Sciatic nerve (tissue), 2 donors: ENCODE results near the gene DSCAML1. TPM values are rescaled to one million over a fixed set of nuclear protein-coding genes. Genes with fewer than 3 reads are reported as not detected.

Source experiments
- ATAC-seq: fragments of 200-7000 bp; cut with Tn5 transposase; one replicate; pipeline ENCODE4 v1.9.1; 2020; ENCODE audit warnings: mild to moderate bottlenecking, moderate library complexity
- DNase-seq: peaks from one replicate; pipeline ENCODE4 v3.0.0-alpha.2; 2020; ENCODE audit warnings: low spot score
- intact Hi-C: fragments of 100-400 bp; cut with DNase I; formaldehyde crosslinking; loops from one replicate; pipeline ENCODE4 v1.14.2; 2022
- total RNA-seq: library from RNA; stranded (reverse); fragmentation: NEBNext Ultra II Directional; extraction: Animal tissue kit (Norgen Biotek cat#: 25700); gene quantifications from one replicate; pipeline ENCODE4 v1.2.1, GENCODE V29; 2021
- donor health status: DM: no; HTN: no; CAD: no.
- donor health status: DM: no; HTN: no; CAD: no.

Gene DSCAML1
- total RNA-seq, 1 donor from 2014 or later = 4.2 TPM

GRCh38 chr11:117612177-117612576 lies 184.8 kb downstream of the DSCAML1 start:
- intact Hi-C loops = no loop called here
- no peak for DNase-seq
- ATAC-seq = no peak

- peak; percentile 26 for DNase-seq
- intact Hi-C loops = no loop called here
- ATAC-seq = no peak
Observed at GRCh38 chr11:117610901-117611300, 186.1 kb downstream of the DSCAML1 start.

DNA sequence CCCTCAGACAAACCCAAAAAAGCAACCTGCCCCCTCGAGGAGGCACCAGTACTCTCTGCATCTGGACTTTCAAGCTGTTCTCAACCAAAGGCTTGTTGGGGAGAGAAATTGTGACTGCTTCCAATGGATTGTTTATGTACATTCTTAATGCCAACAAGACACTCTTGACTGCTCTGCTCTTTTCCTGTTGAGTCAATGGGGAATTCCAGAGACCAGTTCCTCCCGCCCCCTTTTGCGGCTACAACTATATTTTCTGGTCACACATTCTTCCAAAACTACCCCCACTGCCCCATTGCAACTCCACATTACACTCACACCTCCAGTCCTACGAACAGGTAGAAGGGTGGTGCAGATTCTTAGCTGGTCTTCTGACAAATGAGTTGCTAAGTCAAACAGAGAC lies 187.0 kb downstream of the DSCAML1 start:
- intact Hi-C loops = no loop called here
- no peak for ATAC-seq

GRCh38 chr11:117607449-117607848 lies 189.6 kb downstream of the DSCAML1 start:
- ATAC-seq (no peak), DNase-seq (peak; percentile 9)
- intact Hi-C loops = no loop called here

More for the DNA sequence above, 187.0 kb downstream of the DSCAML1 start:
- DNase-seq = peak; percentile 2

- no peak for ATAC-seq
- intact Hi-C loops = no loop called here
- DNase-seq = no peak
Observed at GRCh38 chr11:117606790-117607189, 190.2 kb downstream of the DSCAML1 start.

- intact Hi-C loops = no loop called here
- DNase-seq (peak; percentile 3), ATAC-seq (no peak)
Observed at GRCh38 chr11:117606211-117606610, 190.8 kb downstream of the DSCAML1 start.

DNA sequence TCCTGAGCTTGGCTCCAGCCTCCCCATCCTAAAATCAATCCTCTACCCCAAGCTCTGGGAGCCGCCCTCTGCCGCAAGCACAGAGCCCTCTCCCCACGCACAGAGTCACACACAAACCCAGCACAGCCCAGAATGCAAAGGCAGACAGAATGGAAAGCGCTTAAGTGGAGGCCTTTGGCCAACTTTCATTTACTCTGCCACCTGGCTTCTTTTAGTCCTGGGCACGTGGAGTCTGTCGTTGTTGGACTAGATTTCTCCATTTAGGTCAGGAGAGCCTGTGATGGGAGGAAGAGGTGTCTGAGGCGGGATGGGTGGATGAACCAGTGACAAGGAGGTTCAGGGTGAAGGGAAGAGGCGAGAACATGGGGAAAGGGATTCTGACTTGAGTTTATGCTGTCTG lies 191.7 kb downstream of the DSCAML1 start:
- no peak for DNase-seq
- intact Hi-C loops = no loop called here
- no peak for ATAC-seq

GRCh38 chr11:117604336-117604995 lies 192.6 kb downstream of the DSCAML1 start:
- no peak for ATAC-seq
- intact Hi-C loops = no loop called here
- DNase-seq = no peak

DNA sequence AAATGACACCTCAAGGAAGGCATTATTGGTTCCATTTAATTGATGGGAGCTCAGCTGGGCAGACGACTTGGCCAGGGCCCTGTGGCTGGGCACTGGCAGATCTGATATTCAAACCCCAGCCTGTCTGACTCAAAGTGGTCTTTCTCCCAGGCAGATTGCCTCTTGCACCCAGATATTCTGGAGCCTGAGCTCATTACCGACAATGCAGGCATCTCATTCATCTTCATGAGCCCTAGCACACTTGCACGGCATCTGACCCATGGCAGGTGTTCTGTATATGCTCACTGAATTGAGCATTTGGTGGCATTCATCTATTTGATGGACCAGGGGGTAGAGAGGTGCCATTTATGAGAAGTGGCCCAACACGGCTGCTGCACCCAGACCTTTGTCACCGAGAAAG lies 193.1 kb downstream of the DSCAML1 start:
- no peak for ATAC-seq
- intact Hi-C loops = no loop called here
- DNase-seq = no peak

DNA sequence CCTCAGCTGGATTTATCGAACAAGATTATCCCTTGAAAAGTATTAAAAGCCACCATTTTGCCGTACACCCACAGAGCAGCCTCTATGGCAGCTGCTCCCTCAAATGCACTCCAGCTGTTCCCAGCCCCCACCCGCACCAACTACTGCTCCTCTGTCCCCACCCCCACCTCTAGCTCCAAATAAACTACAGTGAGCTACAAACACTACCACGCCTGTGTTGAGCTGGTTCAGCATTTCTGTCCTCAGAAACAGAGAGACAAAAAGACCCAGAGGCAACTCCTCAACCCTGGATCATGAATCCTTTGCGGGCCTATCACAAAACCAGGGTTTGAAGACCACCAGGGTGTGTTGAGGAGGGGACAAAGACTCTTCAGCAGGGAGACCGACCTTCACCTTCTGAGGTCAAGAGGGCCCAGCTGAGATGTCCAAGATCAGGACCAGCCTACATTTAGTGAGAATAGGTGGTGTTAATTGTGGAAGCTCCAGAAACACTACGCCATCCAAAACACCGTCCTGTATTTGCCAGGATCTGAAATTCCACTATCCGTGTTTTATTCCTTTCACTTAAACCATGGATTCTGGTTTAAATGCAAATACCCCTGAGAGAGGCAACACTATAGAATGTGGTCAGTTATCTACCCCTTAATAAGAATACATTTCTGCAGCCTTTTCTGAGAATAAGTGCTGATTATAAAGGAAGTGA lies 195.9 kb downstream of the DSCAML1 start:
- intact Hi-C loops = no loop called here
- ATAC-seq = no peak
- DNase-seq = no peak

- intact Hi-C loops = no loop called here
- ATAC-seq = no peak
- DNase-seq = no peak
Observed at GRCh38 chr11:117600234-117600783, 196.7 kb downstream of the DSCAML1 start.

DNA sequence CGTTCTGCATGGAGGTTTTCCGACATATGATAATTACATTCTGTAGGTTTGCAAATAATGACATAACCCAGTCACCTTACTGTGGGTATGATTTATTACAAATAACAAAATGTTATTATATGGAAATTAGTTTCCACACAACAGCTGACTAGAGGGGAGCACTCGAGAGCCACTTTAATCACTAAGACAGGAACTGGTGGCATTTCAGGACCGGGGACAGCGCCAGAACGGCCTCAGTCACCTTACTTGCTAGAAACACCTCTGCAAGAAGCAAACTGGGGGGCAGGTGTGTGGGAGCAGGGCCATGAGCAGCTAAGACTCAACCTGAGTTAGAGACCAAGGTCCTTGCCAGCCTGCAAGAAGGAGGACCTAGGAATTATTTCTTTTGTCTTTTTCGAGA lies 199.9 kb downstream of the DSCAML1 start:
- ATAC-seq (no peak), DNase-seq (peak; percentile 56)
- intact Hi-C loops = no loop called here

DNA sequence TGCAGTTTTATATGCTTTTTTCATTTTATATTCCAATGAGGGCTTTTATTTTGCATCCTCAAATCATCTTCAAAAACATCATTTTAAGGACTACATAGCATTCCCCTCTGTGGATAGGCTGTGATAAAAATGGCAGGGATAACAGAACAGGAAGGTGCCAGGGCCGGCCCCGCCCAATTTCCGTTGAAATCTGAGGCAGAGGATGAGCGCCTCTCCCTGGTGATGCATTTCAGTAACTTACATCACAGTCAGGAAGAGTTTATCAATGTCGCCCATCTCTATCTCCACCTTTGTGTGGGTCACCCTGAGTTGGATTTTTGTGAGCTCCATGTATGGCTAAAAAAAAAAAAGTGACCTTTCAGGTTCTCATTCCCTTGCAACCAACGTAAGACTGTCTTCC lies 201.6 kb downstream of the DSCAML1 start:
- intact Hi-C loops = no loop called here
- DNase-seq (no peak), ATAC-seq (no peak)

DNA sequence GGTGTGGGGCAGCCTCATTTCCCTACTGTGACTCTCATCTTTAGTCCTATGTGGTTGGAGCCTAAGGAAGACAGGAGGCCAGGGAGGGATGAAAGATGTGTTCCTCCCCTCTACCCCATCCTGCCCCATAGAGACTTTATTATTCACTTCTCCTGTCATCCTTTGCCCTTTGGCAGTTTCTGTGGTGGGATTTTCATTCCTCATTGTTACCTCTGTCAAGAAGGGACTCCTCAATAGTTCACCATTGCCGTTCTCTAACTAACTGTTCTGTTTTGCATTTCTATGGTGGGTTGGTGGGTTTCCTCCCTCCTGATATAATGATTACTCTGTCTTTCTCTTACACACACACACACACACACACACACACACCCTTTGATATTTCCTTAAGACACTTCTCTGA lies 202.3 kb downstream of the DSCAML1 start:
- intact Hi-C loops = no loop called here
- DNase-seq = no peak
- ATAC-seq = no peak

GRCh38 chr11:117593065-117593464 lies 204.0 kb downstream of the DSCAML1 start:
- ATAC-seq (no peak), DNase-seq (peak; percentile 33)
- intact Hi-C loops = no loop called here

DNA sequence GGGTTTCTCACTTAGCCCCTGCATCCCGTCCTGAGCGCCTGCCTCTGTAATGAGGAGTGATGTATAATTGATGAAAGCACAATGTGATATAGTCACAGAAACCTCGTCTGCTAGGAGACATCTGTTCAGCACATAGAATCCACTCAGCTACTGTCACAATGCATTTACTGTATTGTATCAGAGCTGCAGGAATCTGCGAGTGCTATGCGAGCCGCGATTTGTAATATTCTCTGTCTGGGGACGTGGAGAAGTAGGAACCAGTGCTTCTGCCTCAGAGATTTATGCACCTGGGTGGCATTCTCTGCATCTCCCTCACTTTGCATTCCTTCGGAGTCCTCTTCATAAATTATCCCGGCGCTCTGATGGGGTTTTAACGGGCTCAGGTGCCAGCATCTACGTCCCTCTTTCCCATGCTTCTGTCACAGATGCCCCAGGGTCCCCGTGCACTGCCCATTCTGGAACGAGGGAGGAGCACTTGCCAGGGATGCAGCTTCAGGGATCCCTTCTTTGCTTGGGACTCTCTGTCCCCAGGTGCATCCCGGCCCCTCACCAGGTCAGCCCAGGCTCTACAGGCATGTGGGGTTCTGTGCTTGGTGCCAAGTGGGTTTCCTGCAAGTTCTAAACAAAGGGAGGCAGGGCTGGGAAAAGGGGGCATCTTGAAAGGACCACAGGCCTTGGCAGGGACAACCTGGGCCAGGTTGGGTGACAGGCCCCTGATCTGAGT lies 205.5 kb downstream of the DSCAML1 start:
- ATAC-seq = no peak
- intact Hi-C loops = no loop called here
- DNase-seq = peak; percentile 33

DNA sequence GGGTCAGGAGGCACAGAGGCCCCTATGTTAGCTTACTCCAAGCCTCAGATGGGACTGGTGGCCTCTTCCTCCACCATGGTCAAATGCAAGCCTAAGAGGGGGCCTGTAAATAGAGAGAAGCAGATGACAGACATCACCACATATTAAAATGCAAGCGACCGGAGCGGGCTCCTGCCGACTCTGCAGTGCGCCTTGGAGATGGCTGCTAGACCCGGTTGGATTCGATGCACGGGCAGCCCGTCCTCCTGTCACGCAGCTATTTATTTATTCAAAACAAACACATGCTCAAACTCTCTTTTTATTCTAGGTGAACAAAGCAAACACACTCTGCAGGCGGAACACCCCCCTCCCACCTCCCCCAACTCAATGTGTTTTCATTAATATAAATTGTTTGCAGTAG lies 208.0 kb downstream of the DSCAML1 start:
- ATAC-seq (no peak), DNase-seq (peak; percentile 40)
- intact Hi-C loops = no loop called here

DNA sequence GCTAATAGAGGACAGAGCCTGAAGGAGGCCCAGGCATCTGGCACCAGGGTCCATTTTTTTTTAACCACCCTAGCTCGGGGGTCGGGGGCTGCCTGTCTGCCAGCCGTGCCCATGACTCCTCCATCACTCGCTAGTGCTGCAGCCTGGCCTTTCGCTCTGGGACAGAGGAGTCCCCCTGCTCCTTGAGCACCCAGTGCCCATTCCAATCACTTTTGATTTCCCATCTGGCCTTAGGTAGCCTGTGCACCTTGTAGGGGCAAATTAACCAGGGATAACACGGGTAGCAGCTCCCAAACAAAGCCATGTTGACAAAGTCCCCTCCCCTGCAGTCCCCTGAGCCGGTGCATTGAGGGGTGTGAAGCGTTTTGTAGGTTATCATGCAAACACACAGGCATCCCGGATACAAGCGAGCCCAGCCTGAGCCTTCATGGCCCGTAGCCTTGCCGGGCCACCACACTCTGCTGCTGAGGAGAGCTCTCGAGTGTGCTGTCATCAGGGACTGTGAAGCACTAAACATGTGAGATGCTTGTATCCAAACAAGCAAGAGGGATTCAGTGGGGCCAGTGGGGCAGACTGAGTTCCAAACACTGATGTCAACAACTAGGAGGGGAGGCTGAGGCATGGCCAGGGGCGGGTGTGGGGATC lies 208.7 kb downstream of the DSCAML1 start:
- intact Hi-C loops = no loop called here
- DNase-seq (peak; percentile 25), ATAC-seq (no peak)

DNA sequence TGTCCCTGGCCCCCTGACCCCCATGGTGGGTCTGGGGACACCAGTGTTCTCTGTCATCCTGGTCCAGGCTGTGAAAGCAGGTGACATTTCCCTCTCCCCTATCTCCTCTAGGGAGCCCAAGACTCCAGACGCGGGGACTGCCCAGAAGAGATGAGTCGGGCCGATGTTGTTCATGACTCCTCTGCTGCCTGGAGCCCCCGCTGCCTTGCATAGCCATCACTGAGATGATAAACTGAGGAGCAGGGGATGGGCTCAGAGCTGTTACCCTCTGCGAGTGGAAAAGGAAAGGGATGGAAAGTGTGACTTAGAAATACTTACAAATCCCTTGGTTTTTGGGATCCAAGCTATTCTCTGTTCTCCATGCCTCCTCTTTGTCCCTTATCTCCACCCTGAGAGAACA lies 209.6 kb downstream of the DSCAML1 start:
- intact Hi-C loops = no loop called here
- peak; percentile 33 for DNase-seq
- no peak for ATAC-seq
